Measurements from ENCODE around the gene FHAD1. TPM values are rescaled to one million over a fixed set of nuclear protein-coding genes. Genes with fewer than 3 reads are reported as not detected.
A peak's percentile ranks its signal among the peaks of the same experiment; 100 is the strongest.

The FHAD1 gene
- total and polyA plus RNA-seq, 4 donors = under 0.01 to 0.13 (median 0.05) TPM; not detected in 1

- Histone ChIP-seq H3K9me3 (ENCODE audit: control insufficient read depth in 4 of 4, low read length in 3 of 4) (no peaks in the 10 kb centered on the region), H3K4me3 (ENCODE audit: low read depth in 1 of 3, low read length in 3 of 3) (no peak overlapping the region), H3K4me1 (ENCODE audit: control insufficient read depth in 4 of 4, insufficient read depth in 4 of 4, low read length in 3 of 4) (no peaks in the 10 kb centered on the region), H3K27ac (ENCODE audit: low read depth in 1 of 2, low read length in 2 of 2) (no peak overlapping the region), H3K9ac (ENCODE audit: low read depth in 1 of 2, low read length in 2 of 2) (no peak overlapping the region), H3K27me3 (ENCODE audit: control insufficient read depth in 4 of 4, insufficient read depth in 4 of 4, low read length in 3 of 4) (no peaks in the 10 kb centered on the region), H3K36me3 (ENCODE audit: control insufficient read depth in 4 of 4, insufficient read depth in 3 of 4, low read depth in 1 of 4, low read length in 3 of 4) (no peaks in the 10 kb centered on the region)
- no peak for DNase-seq (ENCODE audit: low spot score)
- no peak for TF ChIP-seq JUND (IDR thresholded peaks at IDR 0.05)
- no peak for TF ChIP-seq NR2F2 (IDR thresholded peaks at IDR 0.05)
- no peak for TF ChIP-seq RAD21 (IDR thresholded peaks at IDR 0.05)
- TF ChIP-seq FOXA2 (IDR thresholded peaks at IDR 0.05) = no peak
- TF ChIP-seq ATF3 (IDR thresholded peaks at IDR 0.05) = no peak
- 89% methylated on average over 10 of the region's 10 CpGs for WGBS
These were observed 33.4 kb downstream of the FHAD1 start for GRCh38 chr1:15280416-15280815.

GRCh38 chr1:15282038-15282437 lies 35.0 kb downstream of the FHAD1 start:
- Histone ChIP-seq H3K9me3 (ENCODE audit: control insufficient read depth in 4 of 4, low read length in 3 of 4) (no peaks in the 10 kb centered on the region), H3K4me3 (ENCODE audit: low read depth in 1 of 3, low read length in 3 of 3) (no peak overlapping the region), H3K4me1 (ENCODE audit: control insufficient read depth in 4 of 4, insufficient read depth in 4 of 4, low read length in 3 of 4) (no peaks in the 10 kb centered on the region), H3K27me3 (ENCODE audit: control insufficient read depth in 4 of 4, insufficient read depth in 4 of 4, low read length in 3 of 4) (no peaks in the 10 kb centered on the region), H3K9ac (ENCODE audit: low read depth in 1 of 2, low read length in 2 of 2) (no peak overlapping the region), H3K36me3 (ENCODE audit: control insufficient read depth in 4 of 4, insufficient read depth in 3 of 4, low read depth in 1 of 4, low read length in 3 of 4) (no peaks in the 10 kb centered on the region), H3K27ac (ENCODE audit: low read depth in 1 of 2, low read length in 2 of 2) (no peak overlapping the region)
- WGBS = 62% methylated on average over 2 of the region's 2 CpGs
- TF ChIP-seq GABPA (IDR thresholded peaks at IDR 0.05 in 1 of 2, conservative IDR thresholded peaks at IDR 0.05 in 1 of 2) (no peak), HNF4A (conservative IDR thresholded peaks at IDR 0.05) (peak in 1 of 2 donors; percentile 10)
- DNase-seq (ENCODE audit: low spot score) = no peak

- no peaks in the 10 kb centered on the region for H3K27me3 ChIP-seq (ENCODE audit: control insufficient read depth in 4 of 4, insufficient read depth in 4 of 4, low read length in 3 of 4)
- H3K36me3 ChIP-seq (ENCODE audit: control insufficient read depth in 4 of 4, insufficient read depth in 3 of 4, low read depth in 1 of 4, low read length in 3 of 4) = no peaks in the 10 kb centered on the region
- no peak overlapping the region for H3K4me3 ChIP-seq (ENCODE audit: low read depth in 1 of 3, low read length in 3 of 3)
- TF ChIP-seq HNF4A (conservative IDR thresholded peaks at IDR 0.05) (no peak), RXRA (IDR thresholded peaks at IDR 0.05) (no peak), ATF3 (IDR thresholded peaks at IDR 0.05) (no peak), MAX (IDR thresholded peaks at IDR 0.05) (no peak), FOXA2 (IDR thresholded peaks at IDR 0.05) (no peak), HNF4G (IDR thresholded peaks at IDR 0.05) (no peak), RAD21 (IDR thresholded peaks at IDR 0.05) (no peak), REST (IDR thresholded peaks at IDR 0.05) (no peak), NR2F2 (IDR thresholded peaks at IDR 0.05) (no peak), ZBTB33 (IDR thresholded peaks at IDR 0.05) (no peak), CTCF (IDR thresholded peaks at IDR 0.05; ENCODE audit: low read depth, low read length, missing input control) (no peak), JUND (IDR thresholded peaks at IDR 0.05) (no peak), SP1 (IDR thresholded peaks at IDR 0.05) (no peak), TAF1 (conservative IDR thresholded peaks at IDR 0.05) (no peak), FOXA1 (IDR thresholded peaks at IDR 0.05) (no peak), YY1 (IDR thresholded peaks at IDR 0.05) (no peak)
- no peak for DNase-seq (ENCODE audit: low spot score)
- 91% methylated on average over 7 of the region's 7 CpGs for WGBS
- no peaks in the 10 kb centered on the region for H3K4me1 ChIP-seq (ENCODE audit: control insufficient read depth in 4 of 4, insufficient read depth in 4 of 4, low read length in 3 of 4)
- H3K9ac ChIP-seq (ENCODE audit: low read depth in 1 of 2, low read length in 2 of 2) = no peak overlapping the region
- no peaks in the 10 kb centered on the region for H3K9me3 ChIP-seq (ENCODE audit: control insufficient read depth in 4 of 4, low read length in 3 of 4)
- H3K27ac ChIP-seq (ENCODE audit: low read depth in 1 of 2, low read length in 2 of 2) = no peak overlapping the region
These were observed 35.9 kb downstream of the FHAD1 start for GRCh38 chr1:15282810-15283474.

All from liver (tissue), 9 donors.